Measurements from ENCODE around the gene SRC. TPM values are rescaled to one million over a fixed set of nuclear protein-coding genes. Genes with fewer than 3 reads are reported as not detected.

SRC gene
- total RNA-seq, 1 donor from 2014 or later = 64.0 TPM

DNA sequence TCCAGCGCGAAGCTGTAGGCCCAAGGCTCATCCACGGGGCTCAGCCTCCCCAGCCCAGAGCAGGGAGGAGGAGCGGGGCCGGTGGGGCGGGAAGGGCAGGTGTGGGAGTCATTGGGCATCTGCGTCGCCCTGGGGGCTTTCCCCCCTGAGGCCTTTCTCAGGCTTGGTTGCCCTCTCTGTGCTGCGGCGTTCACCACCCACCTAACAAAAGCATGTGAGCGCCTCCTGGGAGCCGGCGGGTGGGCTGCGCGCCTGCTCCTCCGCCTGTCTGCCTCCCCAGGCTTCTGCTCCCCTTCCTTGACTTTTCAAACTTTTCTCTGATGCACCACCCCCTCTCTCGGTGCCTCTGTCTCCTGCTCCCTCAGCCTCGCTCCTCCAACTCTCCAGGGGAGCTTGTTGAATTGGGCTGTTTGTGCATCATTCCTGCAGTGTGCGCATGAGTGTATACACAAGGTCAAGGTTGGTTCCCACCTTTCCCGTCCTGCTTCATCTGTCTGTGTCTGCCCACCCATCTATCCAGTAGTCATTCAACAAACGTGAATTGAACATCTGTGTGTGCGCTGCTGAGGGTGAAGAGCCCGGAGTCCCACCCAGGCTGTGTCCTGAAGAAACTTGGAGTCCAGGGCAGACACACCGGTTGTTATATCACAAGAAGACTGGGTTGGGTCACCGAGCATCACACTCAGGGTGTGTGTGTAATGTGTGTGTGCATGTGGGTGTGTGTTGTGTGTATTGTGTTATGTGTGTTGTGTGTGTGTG is 92.7 kb downstream of the SRC start:
- H3K4me3 ChIP-seq = no peak overlapping the region
- DNase-seq (peak; percentile 48), ATAC-seq (no peak)
- no peaks in the 10 kb centered on the region for H3K4me1 ChIP-seq
- no peaks in the 10 kb centered on the region for H3K36me3 ChIP-seq
- intact Hi-C loops (cut with DNase I) = no loop called here
- H3K9me3 ChIP-seq = no peaks in the 10 kb centered on the region
- no peak for TF ChIP-seq CTCF (IDR thresholded peaks at IDR 0.05)
- no peaks in the 10 kb centered on the region for H3K27me3 ChIP-seq
- no peak overlapping the region for H3K27ac ChIP-seq

DNA sequence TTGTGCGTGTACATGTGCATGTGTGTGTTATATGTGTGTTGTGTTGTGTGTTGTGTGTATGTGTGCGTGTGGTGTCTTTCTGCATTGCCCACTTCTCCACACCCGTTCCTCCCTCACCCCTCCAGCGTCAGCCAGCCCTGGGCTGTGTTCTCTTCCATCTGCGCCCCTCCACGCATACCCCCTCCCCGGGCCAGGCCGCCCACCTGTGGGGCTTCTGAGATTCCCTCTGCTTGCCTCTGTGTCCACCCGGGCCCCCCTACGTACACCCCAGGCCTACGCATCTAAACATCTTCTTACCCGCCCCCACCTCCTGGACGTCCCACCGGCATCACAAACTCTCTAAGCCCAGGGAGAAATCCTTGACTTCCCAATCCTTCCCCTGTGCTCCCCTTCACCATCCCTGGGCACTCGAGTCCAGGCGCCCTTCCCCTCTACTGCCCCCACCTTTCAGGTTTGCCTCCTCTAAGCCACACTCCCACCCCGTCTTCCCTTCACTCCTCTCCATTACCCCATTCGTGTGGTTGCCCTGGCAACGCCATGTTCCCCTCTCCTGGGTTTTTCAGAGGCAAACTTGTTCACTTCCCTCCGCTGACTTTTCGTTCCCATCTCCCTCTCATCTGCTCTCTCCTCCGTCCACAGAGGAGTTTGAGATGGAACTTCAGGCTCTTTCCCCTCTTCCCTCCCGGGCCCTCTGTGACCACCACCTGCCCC is 93.4 kb downstream of the SRC start:
- DNase-seq (peak; percentile 37), ATAC-seq (no peak)
- Histone ChIP-seq H3K4me1 (no peaks in the 10 kb centered on the region), H3K9me3 (no peaks in the 10 kb centered on the region), H3K36me3 (no peaks in the 10 kb centered on the region), H3K27ac (no peak overlapping the region), H3K4me3 (no peak overlapping the region), H3K27me3 (no peaks in the 10 kb centered on the region)
- TF ChIP-seq CTCF (IDR thresholded peaks at IDR 0.05) = no peak
- intact Hi-C loops (cut with DNase I) = no loop called here

DNA sequence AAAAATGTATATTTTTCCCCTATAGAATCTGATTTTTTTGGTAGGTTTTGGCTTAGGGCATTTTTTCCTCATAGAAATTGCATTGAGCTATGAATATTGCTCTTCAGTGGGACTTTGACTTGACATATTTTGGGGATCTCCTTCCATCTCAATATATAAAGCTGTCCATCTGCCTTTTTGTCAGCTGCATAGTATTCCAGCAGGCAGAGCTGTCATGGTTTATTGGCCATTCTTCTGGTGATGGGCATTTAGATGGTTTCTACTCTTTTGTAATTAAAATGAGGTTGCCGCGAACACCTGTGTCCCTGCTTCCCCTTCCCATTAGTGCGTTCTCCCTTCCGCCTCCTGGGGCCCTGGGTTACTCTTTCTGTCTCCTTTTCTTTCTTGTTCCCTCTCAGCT is 95.1 kb downstream of the SRC start:
- no peak overlapping the region for H3K4me3 ChIP-seq
- H3K36me3 ChIP-seq = no peaks in the 10 kb centered on the region
- no peak for ATAC-seq
- no peak for DNase-seq
- H3K4me1 ChIP-seq = no peaks in the 10 kb centered on the region
- no peaks in the 10 kb centered on the region for H3K9me3 ChIP-seq
- TF ChIP-seq CTCF (IDR thresholded peaks at IDR 0.05) = no peak
- no peaks in the 10 kb centered on the region for H3K27me3 ChIP-seq
- intact Hi-C loops (cut with DNase I) = no loop called here
- H3K27ac ChIP-seq = no peak overlapping the region

- DNase-seq (no peak), ATAC-seq (no peak)
- TF ChIP-seq CTCF (IDR thresholded peaks at IDR 0.05) = no peak
- H3K4me3 ChIP-seq = no peak overlapping the region
- H3K4me1 ChIP-seq = no peaks in the 10 kb centered on the region
- H3K27me3 ChIP-seq = no peaks in the 10 kb centered on the region
- H3K27ac ChIP-seq = no peak overlapping the region
- H3K9me3 ChIP-seq = no peaks in the 10 kb centered on the region
- intact Hi-C loops (cut with DNase I) = no loop called here
- H3K36me3 ChIP-seq = no peaks in the 10 kb centered on the region
These were observed 96.6 kb downstream of the SRC start for GRCh38 chr20:37442547-37442946.

DNA sequence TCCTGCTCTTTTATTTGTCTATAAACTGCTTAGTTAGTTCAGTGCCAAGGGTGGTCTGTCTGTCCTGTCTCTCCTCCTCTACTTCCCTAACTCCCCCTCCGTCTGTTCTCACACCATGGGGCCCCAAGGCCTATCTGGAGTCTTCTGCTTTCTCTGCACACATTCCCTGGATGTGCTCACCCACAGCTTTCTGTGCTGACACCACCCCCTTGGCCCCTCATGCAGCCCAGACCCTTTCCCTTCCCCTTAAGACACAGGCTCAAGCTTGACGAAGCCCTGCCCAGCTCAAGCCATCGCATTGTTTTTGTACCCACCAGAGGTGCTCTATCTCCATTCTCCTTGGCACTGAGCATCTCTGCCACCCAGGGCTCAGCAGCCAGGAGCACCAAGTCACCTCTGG is 97.0 kb downstream of the SRC start:
- Histone ChIP-seq H3K9me3 (no peaks in the 10 kb centered on the region), H3K27me3 (no peaks in the 10 kb centered on the region), H3K4me3 (no peak overlapping the region), H3K27ac (no peak overlapping the region), H3K36me3 (no peaks in the 10 kb centered on the region), H3K4me1 (no peaks in the 10 kb centered on the region)
- intact Hi-C loops (cut with DNase I) = no loop called here
- no peak for DNase-seq
- TF ChIP-seq CTCF (IDR thresholded peaks at IDR 0.05) = no peak
- ATAC-seq = no peak

Measured in upper lobe of right lung (tissue), 1 donor.